ENCODE measurements around the gene EXOSC2. TPM values are rescaled to one million over a fixed set of nuclear protein-coding genes. Genes with fewer than 3 reads are reported as not detected.

Gene EXOSC2
- total and polyA plus RNA-seq, 2 experiments from 2014 or later, result 37.6 to 77.7 TPM

GRCh38 chr9:130710822-130711352 lies 17.3 kb downstream of the EXOSC2 start (continued):
- TF ChIP-seq ZNF462 (CRISPR knock-in tag; IDR thresholded peaks at IDR 0.05), result no peak
- TF ChIP-seq ZNF114 (CRISPR knock-in tag; IDR thresholded peaks at IDR 0.05), result no peak
- TF ChIP-seq, protein P1, sequence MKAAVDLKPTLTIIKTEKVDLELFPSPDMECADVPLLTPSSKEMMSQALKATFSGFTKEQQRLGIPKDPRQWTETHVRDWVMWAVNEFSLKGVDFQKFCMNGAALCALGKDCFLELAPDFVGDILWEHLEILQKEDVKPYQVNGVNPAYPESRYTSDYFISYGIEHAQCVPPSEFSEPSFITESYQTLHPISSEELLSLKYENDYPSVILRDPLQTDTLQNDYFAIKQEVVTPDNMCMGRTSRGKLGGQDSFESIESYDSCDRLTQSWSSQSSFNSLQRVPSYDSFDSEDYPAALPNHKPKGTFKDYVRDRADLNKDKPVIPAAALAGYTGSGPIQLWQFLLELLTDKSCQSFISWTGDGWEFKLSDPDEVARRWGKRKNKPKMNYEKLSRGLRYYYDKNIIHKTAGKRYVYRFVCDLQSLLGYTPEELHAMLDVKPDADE (IDR thresholded peaks at IDR 0.05), result no peak
- TF ChIP-seq ZNF331 (CRISPR knock-in tag; IDR thresholded peaks at IDR 0.05; ENCODE audit: low read depth), result no peak

GRCh38 chr9:130711469-130711868 lies 17.9 kb downstream of the EXOSC2 start:
- Histone ChIP-seq H3K79me2 (replicated peaks; ENCODE audit: insufficient read depth) (peaks cover 31% of the 10 kb centered on the region), H3K9me2 (ENCODE audit: insufficient read depth) (no peaks in the 10 kb centered on the region), H3K27ac (ENCODE audit: low read depth) (no peak overlapping the region), H3K4me2 (no peak overlapping the region), H3K4me3 (no peak overlapping the region), H3K4me1 (ENCODE audit: insufficient read depth) (peaks cover 21% of the 10 kb centered on the region), H3K36me3 (ENCODE audit: insufficient read depth) (no peaks in the 10 kb centered on the region), H2AFZ (no peak overlapping the region), H3F3A (replicated peaks; ENCODE audit: low read depth) (peaks cover 10% of the 10 kb centered on the region), H3K27me3 (ENCODE audit: insufficient read depth) (no peaks in the 10 kb centered on the region), H4K20me1 (replicated peaks; ENCODE audit: insufficient read depth) (peaks cover 20% of the 10 kb centered on the region)
- DNase-seq (ENCODE audit: low spot score) (no peak), ATAC-seq (no peak)
- Mint-ChIP-seq H3K4me3 (peak overlapping the region; percentile 26; the same call in 2 of the 3 replicates), H3K36me3 (ENCODE audit: low read depth) (no peaks in the 10 kb centered on the region; the same call in 2 of the 3 replicates), H3K4me1 (peaks cover 20% of the 10 kb centered on the region; the same call in 2 of the 3 replicates), H3K9me3 (no peaks in the 10 kb centered on the region; the same call in 2 of the 3 replicates), H3K27me3 (ENCODE audit: insufficient read depth, low read depth, poor library complexity) (peaks cover 16% of the 10 kb centered on the region), H3K27ac (no peak overlapping the region)
- TF ChIP-seq NANOG (IDR thresholded peaks at IDR 0.05; ENCODE audit: borderline replicate concordance) (no peak), CTCF (conservative IDR thresholded peaks at IDR 0.05; ENCODE audit: low read depth in 2 of 2) (no peak), ZNF331 (CRISPR knock-in tag; IDR thresholded peaks at IDR 0.05; ENCODE audit: low read depth) (no peak), EZH2phosphoT487 (IDR thresholded peaks at IDR 0.05; ENCODE audit: unreplicated experiment) (no peak), EZH2 (IDR thresholded peaks at IDR 0.05; ENCODE audit: low read depth, unreplicated experiment) (no peak), POLR2AphosphoS5 (IDR thresholded peaks at IDR 0.05; ENCODE audit: low read depth) (no peak)
- TF ChIP-seq, protein P1 (IDR thresholded peaks at IDR 0.05), result no peak

Data from GM23338 (cell line).